Naive thymus-derived CD4-positive, alpha-beta T cell (primary cell): ENCODE results near the gene SYNDIG1. TPM values are rescaled to one million over a fixed set of nuclear protein-coding genes. Genes with fewer than 3 reads are reported as not detected.

Experiments
- ATAC-seq: fragments of 150-1000 bp; cut with Tn5 transposase; 2 replicates; pipeline ENCODE4 v1.10.0; 2021; ENCODE audit warnings: mild to moderate bottlenecking, moderate library complexity
- CTCF ChIA-PET: fragments of 350-600 bp; sonication (Branson Sonifier 250); formaldehyde crosslinking; loops from one replicate; lab custom pipeline; 2021; ENCODE audit warnings: antibody characterized with exemption; lab: Charles Lee
- POLR2A ChIA-PET: fragments of 350-600 bp; sonication (Branson Sonifier 250); formaldehyde crosslinking; loops from one replicate; lab custom pipeline; 2021; ENCODE audit warnings: antibody characterized with exemption, inconsistent platforms; lab: Charles Lee
- DNase-seq, 9 donors: peaks; one replicate each; pipeline versions ENCODE4 v3.0.0 to v3.0.0-alpha.2; 2020 to 2022; ENCODE audit warnings: mixed read lengths in 1 of 9
- H3K27ac ChIP-seq: one replicate; pipeline ENCODE4 v1.7.0; 2013; ENCODE audit warnings: mild to moderate bottlenecking, low read depth, low read length, moderate library complexity
- H3K27me3 ChIP-seq, 2 donors: one replicate each; pipeline ENCODE4 v1.7.0; 2013; ENCODE audit warnings: low read length in 2 of 2, mild to moderate bottlenecking in 2 of 2, moderate library complexity in 2 of 2; ENCODE audit not compliant: control insufficient read depth in 2 of 2, insufficient read depth in 2 of 2
- H3K36me3 ChIP-seq, 3 experiments: 1 replicate in 2 of 3; 2 replicates in 1 of 3; pipeline ENCODE4 v1.7.0; 2013; ENCODE audit warnings: low read length in 3 of 3, mild to moderate bottlenecking in 3 of 3, moderate library complexity in 1 of 3; ENCODE audit not compliant: insufficient read depth in 3 of 3, control insufficient read depth in 2 of 3
- H3K4me1 ChIP-seq, 2 donors: one replicate each; pipeline ENCODE4 v1.7.0; 2013; ENCODE audit warnings: low read length in 2 of 2, mild to moderate bottlenecking in 2 of 2, moderate library complexity in 1 of 2; ENCODE audit not compliant: control insufficient read depth in 2 of 2, insufficient read depth in 2 of 2
- H3K4me3 ChIP-seq: 2 replicates; pipeline ENCODE4 v1.7.0; 2013; ENCODE audit warnings: mild to moderate bottlenecking, low read length
- H3K9me3 ChIP-seq, 3 experiments: 1 replicate in 2 of 3; 2 replicates in 1 of 3; pipeline ENCODE4 v1.7.0; 2013; ENCODE audit warnings: low read length in 3 of 3; ENCODE audit not compliant: control insufficient read depth in 2 of 3
- H3K27ac Mint-ChIP-seq, 9 donors: one replicate each; pipeline ENCODE4 v1.8.0; 2020 to 2022; ENCODE audit warnings: mixed read lengths in 9 of 9, mild to moderate bottlenecking in 8 of 9, moderate library complexity in 5 of 9, inconsistent platforms in 2 of 9
- H3K27me3 Mint-ChIP-seq, 5 donors: one replicate each; pipeline ENCODE4 v1.8.0; 2021 to 2022; ENCODE audit warnings: mixed read lengths in 5 of 5, mild to moderate bottlenecking in 1 of 5
- H3K36me3 Mint-ChIP-seq, 5 donors: one replicate each; pipeline ENCODE4 v1.8.0; 2020 to 2022; ENCODE audit warnings: mixed read lengths in 5 of 5, mild to moderate bottlenecking in 3 of 5, inconsistent platforms in 1 of 5
- H3K4me1 Mint-ChIP-seq, 7 donors: one replicate each; pipeline ENCODE4 v1.8.0; 2020 to 2022; ENCODE audit warnings: mixed read lengths in 7 of 7, mild to moderate bottlenecking in 3 of 7, inconsistent platforms in 1 of 7
- H3K4me3 Mint-ChIP-seq, 10 donors: one replicate each; pipeline ENCODE4 v1.8.0; 2020 to 2022; ENCODE audit warnings: mild to moderate bottlenecking in 10 of 10, mixed read lengths in 10 of 10, moderate library complexity in 6 of 10, inconsistent platforms in 2 of 10
- H3K9me3 Mint-ChIP-seq, 11 donors: one replicate each; pipeline ENCODE4 v1.8.0; 2020 to 2022; ENCODE audit warnings: mixed read lengths in 11 of 11, mild to moderate bottlenecking in 4 of 11, inconsistent platforms in 1 of 11, moderate library complexity in 1 of 11
- intact Hi-C, 2 donors: fragments of 100-400 bp; cut with micrococcal nuclease; formaldehyde crosslinking; loops; one replicate each; pipeline ENCODE4 v1.15.1; 2023
- polyA plus RNA-seq, 2 donors: library from polyadenylated mRNA; unstranded; fragments of 300-500 nt; fragmentation: Illumina TruSeq; gene quantifications; one replicate each; pipeline ENCODE4 v1.2.3, GENCODE V29; 2021
- total RNA-seq, 6 experiments: library from RNA in 5 of 6; stranded (reverse) in 5 of 6; gene quantifications; 1 replicate in 5 of 6; 2 replicates in 1 of 6; pipeline ENCODE4 v1.2.3 and lab custom pipeline; 2021 to 2026

The SYNDIG1 gene
- total and polyA plus RNA-seq, 7 experiments from 2014 or later = not detected

- intact Hi-C loops = no loop called here
- H3K36me3 Mint-ChIP-seq = no peaks in the 10 kb centered on the region
- no peaks in the 10 kb centered on the region for H3K36me3 ChIP-seq
- no peaks in the 10 kb centered on the region for H3K27me3 ChIP-seq
- CTCF ChIA-PET = no interaction called here
- H3K27ac Mint-ChIP-seq = no peak overlapping the region
- H3K4me1 ChIP-seq = no peaks in the 10 kb centered on the region
- H3K4me1 Mint-ChIP-seq = peaks cover 0 to 7% (median 5%) of the 10 kb centered on the region in 7 donors
- peaks cover 0 to 7% (median 0%) of the 10 kb centered on the region in 5 donors for H3K27me3 Mint-ChIP-seq
- no peaks in the 10 kb centered on the region for H3K9me3 ChIP-seq
- no peaks in the 10 kb centered on the region for H3K9me3 Mint-ChIP-seq
- no peak overlapping the region for H3K27ac ChIP-seq
- no peak overlapping the region for H3K4me3 Mint-ChIP-seq
- POLR2A ChIA-PET = no interaction called here
- ATAC-seq (no peak), DNase-seq (no peak)
- H3K4me3 ChIP-seq = no peak overlapping the region
Measured at GRCh38 chr20:24656391-24656790, 187.0 kb downstream of the SYNDIG1 start.

- H3K27ac Mint-ChIP-seq = no peak overlapping the region
- peaks cover 0 to 7% (median 5%) of the 10 kb centered on the region in 7 donors for H3K4me1 Mint-ChIP-seq
- intact Hi-C loops = no loop called here
- no peak for DNase-seq
- Histone ChIP-seq H3K9me3 (no peaks in the 10 kb centered on the region), H3K4me1 (no peaks in the 10 kb centered on the region), H3K36me3 (no peaks in the 10 kb centered on the region), H3K4me3 (no peak overlapping the region), H3K27ac (no peak overlapping the region), H3K27me3 (no peaks in the 10 kb centered on the region)
- H3K9me3 Mint-ChIP-seq = no peaks in the 10 kb centered on the region
- peaks cover 0 to 7% (median 0%) of the 10 kb centered on the region in 5 donors for H3K27me3 Mint-ChIP-seq
- no peaks in the 10 kb centered on the region for H3K36me3 Mint-ChIP-seq
- ChIA-PET CTCF (no interaction called here), POLR2A (no interaction called here)
- no peak overlapping the region for H3K4me3 Mint-ChIP-seq
- ATAC-seq = no peak
Measured at GRCh38 chr20:24657196-24657595, 187.8 kb downstream of the SYNDIG1 start.

- POLR2A ChIA-PET = no interaction called here
- H3K36me3 Mint-ChIP-seq = no peaks in the 10 kb centered on the region
- H3K9me3 Mint-ChIP-seq = no peaks in the 10 kb centered on the region
- peaks cover 0 to 7% (median 0%) of the 10 kb centered on the region in 5 donors for H3K27me3 Mint-ChIP-seq
- H3K4me1 Mint-ChIP-seq = peaks cover 0 to 7% (median 5%) of the 10 kb centered on the region in 7 donors
- CTCF ChIA-PET = no interaction called here
- Histone ChIP-seq H3K27ac (no peak overlapping the region), H3K27me3 (no peaks in the 10 kb centered on the region), H3K36me3 (no peaks in the 10 kb centered on the region), H3K9me3 (no peaks in the 10 kb centered on the region), H3K4me1 (no peaks in the 10 kb centered on the region), H3K4me3 (no peak overlapping the region)
- H3K4me3 Mint-ChIP-seq = no peak overlapping the region
- ATAC-seq = no peak
- DNase-seq = no peak
- H3K27ac Mint-ChIP-seq = no peak overlapping the region
- intact Hi-C loops = no loop called here
Measured at GRCh38 chr20:24657878-24658620, 188.6 kb downstream of the SYNDIG1 start.

GRCh38 chr20:24658920-24659660, 189.7 kb downstream of the SYNDIG1 start:
- intact Hi-C loops = no loop called here
- Mint-ChIP-seq H3K4me1 (peaks cover 0 to 5% (median 3%) of the 10 kb centered on the region in 7 donors), H3K36me3 (no peaks in the 10 kb centered on the region), H3K4me3 (no peak overlapping the region), H3K9me3 (no peaks in the 10 kb centered on the region), H3K27ac (peak overlapping the region in 1 of 9 donors; percentile 46), H3K27me3 (peaks cover 0 to 7% (median 0%) of the 10 kb centered on the region in 5 donors)
- Histone ChIP-seq H3K4me1 (no peaks in the 10 kb centered on the region), H3K27me3 (no peaks in the 10 kb centered on the region), H3K9me3 (no peaks in the 10 kb centered on the region), H3K27ac (no peak overlapping the region), H3K4me3 (no peak overlapping the region), H3K36me3 (no peaks in the 10 kb centered on the region)
- ChIA-PET CTCF (no interaction called here), POLR2A (no interaction called here)
- no peak for ATAC-seq
- no peak for DNase-seq

GRCh38 chr20:24659835-24660234, 190.4 kb downstream of the SYNDIG1 start:
- Mint-ChIP-seq H3K36me3 (no peaks in the 10 kb centered on the region), H3K27ac (no peak overlapping the region), H3K4me3 (no peak overlapping the region), H3K9me3 (no peaks in the 10 kb centered on the region), H3K4me1 (no peaks in the 10 kb centered on the region), H3K27me3 (peaks cover 0 to 12% (median 0%) of the 10 kb centered on the region in 5 donors)
- Histone ChIP-seq H3K4me3 (no peak overlapping the region), H3K27ac (no peak overlapping the region), H3K27me3 (no peaks in the 10 kb centered on the region), H3K36me3 (no peaks in the 10 kb centered on the region), H3K9me3 (no peaks in the 10 kb centered on the region), H3K4me1 (no peaks in the 10 kb centered on the region)
- intact Hi-C loops = no loop called here
- CTCF ChIA-PET = no interaction called here
- POLR2A ChIA-PET = no interaction called here
- no peak for ATAC-seq
- DNase-seq = no peak

GRCh38 chr20:24660651-24661050, 191.2 kb downstream of the SYNDIG1 start:
- no peak for ATAC-seq
- CTCF ChIA-PET = no interaction called here
- no peaks in the 10 kb centered on the region for H3K9me3 Mint-ChIP-seq
- H3K27me3 ChIP-seq = no peaks in the 10 kb centered on the region
- POLR2A ChIA-PET = no interaction called here
- no peaks in the 10 kb centered on the region for H3K4me1 ChIP-seq
- no peak overlapping the region for H3K4me3 Mint-ChIP-seq
- no peaks in the 10 kb centered on the region for H3K9me3 ChIP-seq
- no peaks in the 10 kb centered on the region for H3K36me3 ChIP-seq
- no peak overlapping the region for H3K27ac Mint-ChIP-seq
- no peak overlapping the region for H3K27ac ChIP-seq
- no peaks in the 10 kb centered on the region for H3K36me3 Mint-ChIP-seq
- no peak overlapping the region for H3K4me3 ChIP-seq
- DNase-seq = no peak
- H3K4me1 Mint-ChIP-seq = no peaks in the 10 kb centered on the region
- intact Hi-C loops = no loop called here
- peaks cover 0 to 12% (median 0%) of the 10 kb centered on the region in 5 donors for H3K27me3 Mint-ChIP-seq
